Fibroblast of the aortic adventitia (primary cell): ENCODE data around the gene FRY. TPM values are rescaled to one million over a fixed set of nuclear protein-coding genes. Genes with fewer than 3 reads are reported as not detected.

Experiments used
- DNase-seq: peaks from one replicate; pipeline ENCODE4 v3.0.0-alpha.2; 2010; ENCODE audit warnings: low read depth
- H3K4me3 ChIP-seq: 2 replicates; pipeline ENCODE4 v1.5.1; 2011; ENCODE audit warnings: low read depth, mild to moderate bottlenecking, control low read depth, low read length, moderate library complexity
- total RNA-seq: library from RNA; depleted of rRNA; stranded (reverse); fragments of >200 nt; gene quantifications from 2 replicates; pipeline ENCODE4 v1.2.3, GENCODE V29; 2012; ENCODE audit warnings: low replicate concordance
- TF ChIP-seq, protein P1 (sequence below): IDR thresholded peaks from 2 replicates; pipeline ENCODE4 v1.5.1; 2011; ENCODE audit warnings: mild to moderate bottlenecking, low read length, control low read depth, inconsistent platforms; ENCODE audit not compliant: insufficient read depth

The FRY gene
- total RNA-seq, 1 donor = 4.3 TPM

DNA sequence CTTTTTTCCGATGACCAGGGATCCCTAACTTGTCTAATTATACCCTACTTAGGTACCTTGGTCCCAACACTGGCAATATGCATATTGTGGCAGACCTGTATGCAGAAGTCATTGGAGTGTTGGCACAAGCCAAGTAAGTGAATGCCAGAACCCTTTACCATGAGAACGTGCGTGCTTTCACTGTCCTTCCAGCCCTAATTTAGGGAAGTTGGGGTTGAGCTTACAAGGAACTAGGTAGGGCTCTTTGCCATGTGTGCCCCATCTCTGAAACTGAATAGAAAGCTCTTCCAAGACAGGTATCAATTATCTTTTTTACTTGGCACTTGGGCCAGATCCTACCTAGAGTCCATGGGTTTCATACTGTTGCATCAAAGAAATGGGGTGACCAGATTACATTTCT is 93.2 kb downstream of the FRY start:
- TF ChIP-seq, protein P1, sequence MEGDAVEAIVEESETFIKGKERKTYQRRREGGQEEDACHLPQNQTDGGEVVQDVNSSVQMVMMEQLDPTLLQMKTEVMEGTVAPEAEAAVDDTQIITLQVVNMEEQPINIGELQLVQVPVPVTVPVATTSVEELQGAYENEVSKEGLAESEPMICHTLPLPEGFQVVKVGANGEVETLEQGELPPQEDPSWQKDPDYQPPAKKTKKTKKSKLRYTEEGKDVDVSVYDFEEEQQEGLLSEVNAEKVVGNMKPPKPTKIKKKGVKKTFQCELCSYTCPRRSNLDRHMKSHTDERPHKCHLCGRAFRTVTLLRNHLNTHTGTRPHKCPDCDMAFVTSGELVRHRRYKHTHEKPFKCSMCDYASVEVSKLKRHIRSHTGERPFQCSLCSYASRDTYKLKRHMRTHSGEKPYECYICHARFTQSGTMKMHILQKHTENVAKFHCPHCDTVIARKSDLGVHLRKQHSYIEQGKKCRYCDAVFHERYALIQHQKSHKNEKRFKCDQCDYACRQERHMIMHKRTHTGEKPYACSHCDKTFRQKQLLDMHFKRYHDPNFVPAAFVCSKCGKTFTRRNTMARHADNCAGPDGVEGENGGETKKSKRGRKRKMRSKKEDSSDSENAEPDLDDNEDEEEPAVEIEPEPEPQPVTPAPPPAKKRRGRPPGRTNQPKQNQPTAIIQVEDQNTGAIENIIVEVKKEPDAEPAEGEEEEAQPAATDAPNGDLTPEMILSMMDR = no peak
- H3K4me3 ChIP-seq = no peak overlapping the region
- no peak for DNase-seq

DNA sequence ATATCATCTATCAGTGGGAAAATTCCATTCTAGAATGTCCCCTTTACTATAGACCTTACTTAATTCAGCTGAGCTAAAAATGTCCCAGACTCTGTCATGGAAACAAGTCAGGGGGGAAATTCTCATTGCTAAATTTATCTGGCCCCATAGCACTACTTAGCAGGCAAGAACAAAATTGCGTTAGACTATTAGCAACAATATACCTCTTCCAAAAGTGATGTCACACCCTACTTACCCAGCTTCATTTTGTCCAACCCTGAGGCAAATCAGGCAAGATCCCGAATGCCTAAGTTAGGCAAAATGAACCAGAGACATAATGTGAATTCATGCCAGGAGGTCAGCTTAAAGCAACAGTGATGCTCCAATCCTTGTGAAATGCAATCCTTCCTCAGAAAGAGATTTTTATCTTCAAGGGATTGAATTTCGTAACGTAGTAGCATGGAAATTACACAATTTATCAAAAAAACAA is 93.7 kb downstream of the FRY start:
- H3K4me3 ChIP-seq = no peak overlapping the region
- TF ChIP-seq, protein P1 = no peak
- peak; percentile 90 for DNase-seq

DNA sequence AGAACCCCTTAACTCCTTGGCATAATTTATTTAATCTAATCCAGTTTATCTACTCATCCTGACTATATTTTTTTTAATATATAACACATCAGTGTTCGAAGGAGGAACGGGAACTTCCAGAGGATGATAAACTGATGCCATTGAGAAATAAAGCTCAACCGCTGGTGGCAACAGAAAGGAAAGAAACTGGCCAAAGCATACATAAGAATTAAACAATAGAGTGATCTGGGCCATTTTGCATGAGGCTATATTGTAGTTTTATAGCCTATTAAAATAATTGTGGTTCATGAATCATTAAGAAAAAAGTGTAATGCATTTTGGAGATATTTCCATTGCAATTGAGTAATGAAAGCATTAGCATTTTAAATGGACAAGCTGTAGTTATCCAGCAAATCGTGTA is 94.2 kb downstream of the FRY start:
- TF ChIP-seq, protein P1 = no peak
- no peak overlapping the region for H3K4me3 ChIP-seq
- peak; percentile 73 for DNase-seq

DNA sequence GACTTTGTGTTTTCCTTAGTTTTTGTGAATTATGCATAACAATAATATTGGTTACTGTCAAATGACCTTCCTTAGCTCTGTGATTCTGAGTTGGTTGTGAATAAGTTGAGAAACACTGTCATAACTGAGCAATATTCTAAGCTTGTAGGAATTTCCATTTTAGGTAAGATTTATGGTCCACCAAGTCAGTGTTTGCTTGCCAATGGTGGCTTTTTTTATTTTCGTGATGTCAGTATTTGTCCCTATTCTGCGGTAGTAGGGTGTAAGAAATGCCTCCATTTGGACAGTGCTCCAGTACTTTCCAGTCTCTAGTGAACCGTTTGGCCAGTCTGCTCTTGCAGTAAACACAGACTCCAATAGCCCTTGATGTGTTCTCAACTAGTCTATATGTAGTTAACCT is 94.7 kb downstream of the FRY start:
- no peak overlapping the region for H3K4me3 ChIP-seq
- TF ChIP-seq, protein P1 = no peak
- peak; percentile 45 for DNase-seq

DNA sequence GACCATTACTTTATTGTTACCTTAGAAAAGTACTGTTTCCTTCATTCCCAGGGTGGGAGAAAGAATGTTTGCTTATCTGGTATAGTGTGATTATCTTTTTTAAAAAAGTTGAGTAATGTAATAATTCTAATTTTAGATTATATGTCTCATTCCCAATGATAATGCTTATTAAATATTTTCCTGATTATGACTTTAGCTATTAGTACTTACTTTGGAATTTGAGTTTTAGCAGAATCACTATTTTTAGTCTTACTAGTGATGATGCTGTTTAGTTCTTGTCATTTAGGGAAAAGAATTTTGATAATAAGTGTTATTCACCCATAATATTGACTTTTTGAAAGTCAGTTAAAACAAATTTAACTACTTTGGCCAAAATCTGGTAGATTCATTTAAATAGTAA is 95.2 kb downstream of the FRY start:
- DNase-seq = peak; percentile 49
- H3K4me3 ChIP-seq = no peak overlapping the region
- TF ChIP-seq, protein P1 = no peak

DNA sequence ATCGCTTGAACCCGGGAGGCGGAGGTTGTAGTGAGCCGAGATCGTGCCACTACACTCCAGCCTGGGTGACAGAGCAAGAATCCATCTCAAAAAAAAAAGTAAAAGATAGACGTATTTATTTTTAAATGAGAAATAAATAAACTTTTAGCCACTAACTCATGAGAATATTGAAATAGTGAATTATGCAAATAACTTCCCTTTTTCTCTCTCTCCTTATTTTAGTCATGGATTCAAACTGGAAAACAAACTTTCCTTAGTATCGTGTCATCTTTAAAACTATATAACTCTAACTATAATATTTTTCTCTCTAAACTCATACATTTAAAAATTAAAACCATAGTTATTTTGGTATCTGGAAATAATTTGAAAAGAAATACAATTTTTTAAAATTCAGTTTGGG is 96.1 kb downstream of the FRY start:
- no peak for DNase-seq
- no peak overlapping the region for H3K4me3 ChIP-seq
- TF ChIP-seq, protein P1 = no peak
